Activated naive CD4-positive, alpha-beta T cell treated with anti-CD3 and anti-CD28 coated beads for 36 hours (primary cell): ENCODE data around the gene ZBTB40. TPM values are rescaled to one million over a fixed set of nuclear protein-coding genes. Genes with fewer than 3 reads are reported as not detected.

Experiments
- CTCF ChIA-PET: fragments of 350-600 bp; sonication (Branson Sonifier 250); formaldehyde crosslinking; loops from one replicate; lab custom pipeline; 2021; ENCODE audit warnings: antibody characterized with exemption; lab: Charles Lee
- DNase-seq: peaks from one replicate; pipeline ENCODE4 v3.0.0-alpha.2; 2020
- H3K27ac Mint-ChIP-seq: one replicate; pipeline ENCODE4 v1.8.0; 2021; ENCODE audit warnings: mild to moderate bottlenecking, mixed read lengths
- H3K27me3 Mint-ChIP-seq: one replicate; pipeline ENCODE4 v1.8.0; 2021; ENCODE audit warnings: low read depth, mixed read lengths
- H3K36me3 Mint-ChIP-seq: one replicate; pipeline ENCODE4 v1.8.0; 2021; ENCODE audit warnings: low read depth, mixed read lengths
- H3K4me1 Mint-ChIP-seq: one replicate; pipeline ENCODE4 v1.8.0; 2021; ENCODE audit warnings: low read depth, mixed read lengths
- H3K4me3 Mint-ChIP-seq: one replicate; pipeline ENCODE4 v1.8.0; 2021; ENCODE audit warnings: mild to moderate bottlenecking, moderate library complexity, mixed read lengths
- H3K9me3 Mint-ChIP-seq: one replicate; pipeline ENCODE4 v1.8.0; 2021; ENCODE audit warnings: mixed read lengths
- intact Hi-C: fragments of 100-400 bp; cut with micrococcal nuclease; formaldehyde crosslinking; loops from one replicate; pipeline ENCODE4 v1.15.1; 2023
- total RNA-seq, 2 experiments: library from RNA; stranded (reverse); gene quantifications; one replicate each; pipeline ENCODE4 v1.2.3, GENCODE V29; 2021

ZBTB40 gene, protein sequence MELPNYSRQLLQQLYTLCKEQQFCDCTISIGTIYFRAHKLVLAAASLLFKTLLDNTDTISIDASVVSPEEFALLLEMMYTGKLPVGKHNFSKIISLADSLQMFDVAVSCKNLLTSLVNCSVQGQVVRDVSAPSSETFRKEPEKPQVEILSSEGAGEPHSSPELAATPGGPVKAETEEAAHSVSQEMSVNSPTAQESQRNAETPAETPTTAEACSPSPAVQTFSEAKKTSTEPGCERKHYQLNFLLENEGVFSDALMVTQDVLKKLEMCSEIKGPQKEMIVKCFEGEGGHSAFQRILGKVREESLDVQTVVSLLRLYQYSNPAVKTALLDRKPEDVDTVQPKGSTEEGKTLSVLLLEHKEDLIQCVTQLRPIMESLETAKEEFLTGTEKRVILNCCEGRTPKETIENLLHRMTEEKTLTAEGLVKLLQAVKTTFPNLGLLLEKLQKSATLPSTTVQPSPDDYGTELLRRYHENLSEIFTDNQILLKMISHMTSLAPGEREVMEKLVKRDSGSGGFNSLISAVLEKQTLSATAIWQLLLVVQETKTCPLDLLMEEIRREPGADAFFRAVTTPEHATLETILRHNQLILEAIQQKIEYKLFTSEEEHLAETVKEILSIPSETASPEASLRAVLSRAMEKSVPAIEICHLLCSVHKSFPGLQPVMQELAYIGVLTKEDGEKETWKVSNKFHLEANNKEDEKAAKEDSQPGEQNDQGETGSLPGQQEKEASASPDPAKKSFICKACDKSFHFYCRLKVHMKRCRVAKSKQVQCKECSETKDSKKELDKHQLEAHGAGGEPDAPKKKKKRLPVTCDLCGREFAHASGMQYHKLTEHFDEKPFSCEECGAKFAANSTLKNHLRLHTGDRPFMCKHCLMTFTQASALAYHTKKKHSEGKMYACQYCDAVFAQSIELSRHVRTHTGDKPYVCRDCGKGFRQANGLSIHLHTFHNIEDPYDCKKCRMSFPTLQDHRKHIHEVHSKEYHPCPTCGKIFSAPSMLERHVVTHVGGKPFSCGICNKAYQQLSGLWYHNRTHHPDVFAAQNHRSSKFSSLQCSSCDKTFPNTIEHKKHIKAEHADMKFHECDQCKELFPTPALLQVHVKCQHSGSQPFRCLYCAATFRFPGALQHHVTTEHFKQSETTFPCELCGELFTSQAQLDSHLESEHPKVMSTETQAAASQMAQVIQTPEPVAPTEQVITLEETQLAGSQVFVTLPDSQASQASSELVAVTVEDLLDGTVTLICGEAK
- 10 to 100 TPM; 11.5 to 13.1 TPM for total RNA-seq

DNA sequence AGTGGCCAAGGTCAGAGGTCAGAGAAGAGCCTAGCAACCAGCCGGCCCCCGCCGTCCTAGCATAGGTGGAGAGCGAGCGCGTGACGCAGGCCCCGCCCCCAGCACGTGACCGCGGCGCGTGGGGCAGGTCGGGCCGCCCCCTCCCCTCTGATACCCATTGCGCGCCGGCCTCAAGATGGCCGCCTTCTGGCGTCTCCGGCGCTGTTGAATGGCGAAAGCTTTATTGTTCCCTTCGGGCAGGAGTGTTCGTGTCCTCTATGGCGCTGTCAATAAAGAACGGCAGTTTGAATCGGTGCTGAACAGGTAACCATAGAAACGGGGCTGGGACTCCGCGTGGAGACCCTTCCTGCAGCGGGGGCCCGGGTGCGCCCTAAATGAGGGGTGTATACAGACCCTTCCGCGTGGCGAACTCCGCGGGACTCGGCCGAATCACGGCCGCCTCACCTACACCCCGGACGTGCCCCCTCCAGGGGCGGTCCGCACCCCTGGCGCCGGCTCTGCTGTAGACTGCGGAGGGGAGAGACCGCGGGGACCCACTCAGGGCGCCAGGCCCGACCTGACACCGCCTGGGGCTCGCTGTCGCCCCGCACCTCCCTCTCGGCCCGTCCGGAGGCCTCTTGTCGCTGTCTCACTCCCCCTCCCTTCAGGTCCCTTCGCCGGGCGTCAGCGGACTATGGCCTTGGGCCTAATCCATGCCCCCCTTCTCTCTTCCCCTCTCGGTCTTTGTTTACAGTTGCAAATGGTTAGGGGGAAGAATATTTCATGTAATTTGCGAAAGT, at the start of gene ZBTB40:
ZBTB40 (plus strand) TSS at position 150 of the 779 bp plus-strand sequence. CDS start 38,098 bp downstream, outside the sequence.
- peak; percentile 96 for DNase-seq
- Mint-ChIP-seq H3K4me3 (peak within 1 kb of the TSS; percentile 85), H3K4me1 (peaks cover 35% of the 10 kb centered on the region), H3K36me3 (peaks cover 2% of the 10 kb centered on the region), H3K9me3 (no peaks in the 10 kb centered on the region), H3K27ac (peak within 1 kb of the TSS; percentile 80), H3K27me3 (no peaks in the 10 kb centered on the region)
- CTCF ChIA-PET = no interaction called here
- intact Hi-C loops = loop anchor here (1.0 to 5.0 kb wide), 4 partner anchors 24 to 670 kb away; partner anchors contain the start of genes KDM1A, TEX46 and USP48

DNA sequence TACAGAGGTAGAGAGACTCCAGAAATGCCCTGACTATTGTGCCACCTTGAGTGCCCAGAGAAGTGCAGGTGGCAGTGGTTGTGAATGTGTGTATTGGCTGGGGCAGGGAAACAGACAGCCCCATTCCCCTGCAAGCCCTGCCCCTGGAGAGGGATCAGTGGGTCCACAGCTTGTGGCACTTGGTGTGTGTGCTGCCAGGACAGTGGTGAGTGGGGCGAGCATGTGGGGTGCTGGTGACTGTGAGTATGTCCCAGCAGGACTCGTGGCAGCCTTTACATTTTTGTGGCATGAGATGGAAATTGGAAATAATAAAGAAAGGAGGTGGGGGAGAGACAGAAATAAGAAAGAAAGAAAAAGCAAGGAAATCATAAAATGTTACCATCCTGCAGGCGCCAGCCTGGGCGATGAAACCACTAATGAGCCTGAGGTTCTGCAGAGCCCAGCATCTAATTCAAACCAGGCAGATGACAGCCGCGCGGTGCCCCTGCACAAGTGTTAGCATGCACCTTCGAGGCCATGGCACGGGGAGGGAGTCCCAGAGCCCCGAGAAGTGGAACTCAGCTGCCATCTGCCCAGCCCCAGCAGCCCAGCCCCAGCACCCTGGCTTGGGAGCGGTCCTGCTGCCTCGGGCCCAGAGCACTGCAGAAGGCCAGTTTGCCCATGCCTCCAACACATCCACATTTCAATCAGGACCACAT, 49.1 kb upstream of the ZBTB40 start:
- Mint-ChIP-seq H3K27ac (no peak overlapping the region), H3K4me1 (peaks cover 14% of the 10 kb centered on the region), H3K36me3 (no peaks in the 10 kb centered on the region), H3K4me3 (no peak overlapping the region), H3K9me3 (no peaks in the 10 kb centered on the region), H3K27me3 (peaks cover 61% of the 10 kb centered on the region)
- DNase-seq = no peak
- CTCF ChIA-PET = interaction anchor here (1.0 kb wide), 1 partner anchor 13 kb away, joined by 4 read pairs; no protein-coding TSS in a partner anchor
- intact Hi-C loops = no loop called here

DNA sequence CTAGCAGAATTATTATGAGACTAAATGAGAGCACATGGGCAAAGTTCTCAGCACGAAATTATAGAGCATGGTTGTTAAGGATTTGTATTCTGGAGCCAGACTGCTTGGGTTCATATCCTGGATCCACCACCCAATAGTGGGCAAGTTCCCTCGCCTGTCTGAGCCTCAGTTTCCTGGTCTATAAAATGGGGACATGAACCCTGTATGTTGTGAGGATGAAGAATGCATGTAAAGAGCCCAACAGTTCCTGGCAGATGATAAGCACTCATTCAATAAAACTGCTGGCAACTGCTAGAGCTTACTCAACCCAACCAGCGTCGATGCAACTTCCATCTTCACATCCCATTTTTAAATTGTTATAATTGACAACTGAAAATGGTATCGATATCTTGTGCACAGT, 47.2 kb upstream of the ZBTB40 start:
- Mint-ChIP-seq H3K27me3 (peaks cover 48% of the 10 kb centered on the region), H3K9me3 (no peaks in the 10 kb centered on the region), H3K27ac (no peak overlapping the region), H3K36me3 (no peaks in the 10 kb centered on the region), H3K4me1 (no peaks in the 10 kb centered on the region), H3K4me3 (no peak overlapping the region)
- CTCF ChIA-PET = no interaction called here
- intact Hi-C loops = no loop called here
- no peak for DNase-seq

DNA sequence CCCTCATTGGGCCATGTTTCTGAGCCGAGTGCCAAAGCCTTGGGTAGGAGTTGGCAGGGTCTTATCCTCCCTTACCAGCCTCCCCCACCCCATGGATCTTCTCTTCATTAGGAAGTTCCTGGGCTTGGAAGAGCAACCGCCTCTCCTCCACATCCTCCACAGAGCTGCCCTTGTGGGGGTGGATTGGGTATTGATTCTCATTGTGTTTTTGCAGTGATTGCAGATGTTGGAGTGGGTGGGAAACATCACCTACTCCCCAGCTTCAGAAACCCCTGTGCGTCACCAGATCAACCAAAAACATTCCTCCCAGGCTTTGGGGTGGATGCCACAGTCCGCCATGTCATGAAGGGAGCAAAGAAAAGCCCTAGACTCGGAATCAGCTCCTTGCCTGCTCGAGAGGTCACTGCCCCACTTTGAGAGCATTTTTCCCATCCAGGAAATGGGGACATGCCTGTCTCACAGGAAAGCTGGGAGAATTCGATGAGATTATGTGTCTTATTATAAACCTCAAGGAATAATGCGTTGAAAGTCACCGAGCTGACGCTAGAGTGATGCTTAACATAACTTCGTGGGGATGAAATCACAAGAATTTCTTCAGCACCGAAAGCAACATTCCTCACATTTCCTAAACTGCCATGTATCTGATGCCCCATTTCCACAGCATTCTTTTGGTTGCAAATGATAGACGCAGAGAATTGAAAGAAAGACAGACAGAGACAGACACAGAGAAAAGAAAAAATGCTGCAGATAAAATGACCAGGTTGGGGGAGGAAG, 44.7 kb upstream of the ZBTB40 start:
- H3K27me3 Mint-ChIP-seq = peaks cover 30% of the 10 kb centered on the region
- H3K9me3 Mint-ChIP-seq = peaks cover 2% of the 10 kb centered on the region
- CTCF ChIA-PET = interaction anchor here (1.2 kb wide), 1 partner anchor 8 kb away, joined by 3 read pairs; no protein-coding TSS in a partner anchor
- H3K27ac Mint-ChIP-seq = no peak overlapping the region
- intact Hi-C loops = no loop called here
- no peaks in the 10 kb centered on the region for H3K36me3 Mint-ChIP-seq
- DNase-seq = no peak
- H3K4me3 Mint-ChIP-seq = no peak overlapping the region
- no peaks in the 10 kb centered on the region for H3K4me1 Mint-ChIP-seq

DNA sequence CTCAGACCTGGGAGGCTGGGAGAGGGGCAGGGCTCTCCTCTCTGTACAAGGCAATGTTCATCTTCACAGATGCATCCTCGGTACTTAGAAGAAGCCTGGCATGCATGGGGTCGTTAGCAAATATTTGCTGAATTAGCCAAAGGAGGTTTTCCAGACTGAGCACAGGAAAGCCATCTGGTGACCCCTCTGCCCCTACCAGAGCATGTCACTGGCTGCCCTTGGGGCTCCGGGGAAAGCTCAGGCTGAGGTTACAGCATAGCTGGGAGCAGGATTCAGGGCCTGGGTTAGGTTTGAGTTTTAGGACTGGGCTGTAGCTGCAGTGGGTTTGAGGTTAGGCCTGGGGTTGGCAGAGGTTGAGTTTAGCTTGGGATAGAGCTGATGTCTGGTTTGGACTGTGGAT, 43.4 kb upstream of the ZBTB40 start:
- peaks cover 25% of the 10 kb centered on the region for H3K27me3 Mint-ChIP-seq
- H3K4me1 Mint-ChIP-seq = no peaks in the 10 kb centered on the region
- DNase-seq = no peak
- H3K36me3 Mint-ChIP-seq = no peaks in the 10 kb centered on the region
- H3K9me3 Mint-ChIP-seq = peaks cover 2% of the 10 kb centered on the region
- H3K27ac Mint-ChIP-seq = no peak overlapping the region
- H3K4me3 Mint-ChIP-seq = no peak overlapping the region
- intact Hi-C loops = no loop called here
- CTCF ChIA-PET = no interaction called here

DNA sequence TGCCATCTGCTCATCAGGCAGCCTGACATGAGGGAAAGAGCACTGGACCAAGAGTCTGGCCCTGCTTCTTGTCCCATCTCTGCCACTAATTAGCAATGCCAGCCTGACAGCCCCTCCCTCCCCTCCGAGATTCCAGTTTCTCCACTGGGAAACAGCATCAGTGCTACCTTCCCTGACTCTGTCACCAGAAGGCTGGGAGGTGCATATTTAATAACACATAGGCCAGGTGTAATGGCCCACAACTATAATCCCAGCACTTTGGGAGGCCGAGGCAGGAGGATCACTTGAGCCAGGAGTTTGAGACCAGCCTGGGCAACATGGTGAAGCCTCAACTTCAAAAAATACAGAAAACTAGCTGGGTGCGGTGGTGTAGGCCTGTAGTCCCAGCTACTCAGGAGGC, 41.2 kb upstream of the ZBTB40 start:
- H3K9me3 Mint-ChIP-seq = peaks cover 2% of the 10 kb centered on the region
- peaks cover 7% of the 10 kb centered on the region for H3K27me3 Mint-ChIP-seq
- no peak overlapping the region for H3K27ac Mint-ChIP-seq
- no peak overlapping the region for H3K4me3 Mint-ChIP-seq
- intact Hi-C loops = loop anchor here (10.0 kb wide), 1 partner anchor 116 kb away; no protein-coding TSS in a partner anchor
- CTCF ChIA-PET = no interaction called here
- no peaks in the 10 kb centered on the region for H3K36me3 Mint-ChIP-seq
- no peak for DNase-seq
- H3K4me1 Mint-ChIP-seq = no peaks in the 10 kb centered on the region

DNA sequence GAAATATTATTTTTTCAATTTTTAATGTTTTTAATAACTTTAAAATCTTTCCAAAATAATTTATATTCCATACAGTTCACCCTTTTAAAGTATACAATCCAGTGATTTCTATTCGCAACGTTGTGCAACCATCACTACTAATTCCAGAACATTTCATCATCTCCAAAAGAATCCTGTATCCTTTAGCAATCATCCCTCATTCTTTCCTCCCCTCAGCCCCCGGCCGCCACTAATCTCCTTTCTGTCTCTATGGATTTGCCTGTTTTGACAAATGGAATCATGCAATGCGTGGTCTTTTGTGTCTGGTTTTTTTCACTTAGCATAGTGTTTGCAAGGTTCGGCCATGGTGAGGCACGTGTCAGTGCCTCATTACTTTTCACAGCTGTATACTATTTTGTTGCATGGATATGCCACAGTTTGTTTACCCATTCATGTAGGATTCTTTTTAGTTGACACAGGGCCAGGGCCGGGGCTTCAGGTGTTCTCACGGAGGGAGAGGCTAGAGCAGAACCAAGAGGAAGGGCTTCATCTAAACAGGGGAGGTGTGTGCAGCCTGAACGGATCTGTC, 40.6 kb upstream of the ZBTB40 start:
- Mint-ChIP-seq H3K4me3 (no peak overlapping the region), H3K9me3 (peaks cover 2% of the 10 kb centered on the region), H3K27me3 (peaks cover 7% of the 10 kb centered on the region), H3K27ac (no peak overlapping the region), H3K4me1 (no peaks in the 10 kb centered on the region), H3K36me3 (no peaks in the 10 kb centered on the region)
- DNase-seq = no peak
- CTCF ChIA-PET = no interaction called here
- intact Hi-C loops = loop anchor here (10.0 kb wide), 1 partner anchor 116 kb away; no protein-coding TSS in a partner anchor

DNA sequence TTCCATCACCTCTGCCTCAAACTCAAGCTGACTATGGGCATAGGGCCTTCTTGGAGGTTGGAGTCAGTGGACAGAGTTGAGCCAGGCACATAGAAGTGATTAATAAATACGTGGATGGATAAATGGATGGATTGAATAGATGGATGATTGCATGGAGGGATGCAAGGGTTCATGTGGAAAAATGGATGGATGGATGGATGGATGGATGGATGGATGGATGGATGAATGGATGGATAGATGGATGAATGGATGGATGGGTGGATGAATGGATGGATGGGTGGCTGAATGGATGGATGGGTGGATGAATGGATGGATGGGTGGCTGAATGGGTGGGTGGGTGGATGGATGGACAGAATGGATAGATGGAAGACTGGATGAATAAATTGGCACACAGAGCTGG, 40.1 kb upstream of the ZBTB40 start:
- DNase-seq = no peak
- peaks cover 2% of the 10 kb centered on the region for H3K9me3 Mint-ChIP-seq
- H3K4me1 Mint-ChIP-seq = no peaks in the 10 kb centered on the region
- H3K36me3 Mint-ChIP-seq = no peaks in the 10 kb centered on the region
- CTCF ChIA-PET = no interaction called here
- H3K27ac Mint-ChIP-seq = no peak overlapping the region
- intact Hi-C loops = loop anchor here (10.0 kb wide), 1 partner anchor 117 kb away; no protein-coding TSS in a partner anchor
- peaks cover 6% of the 10 kb centered on the region for H3K27me3 Mint-ChIP-seq
- H3K4me3 Mint-ChIP-seq = no peak overlapping the region

DNA sequence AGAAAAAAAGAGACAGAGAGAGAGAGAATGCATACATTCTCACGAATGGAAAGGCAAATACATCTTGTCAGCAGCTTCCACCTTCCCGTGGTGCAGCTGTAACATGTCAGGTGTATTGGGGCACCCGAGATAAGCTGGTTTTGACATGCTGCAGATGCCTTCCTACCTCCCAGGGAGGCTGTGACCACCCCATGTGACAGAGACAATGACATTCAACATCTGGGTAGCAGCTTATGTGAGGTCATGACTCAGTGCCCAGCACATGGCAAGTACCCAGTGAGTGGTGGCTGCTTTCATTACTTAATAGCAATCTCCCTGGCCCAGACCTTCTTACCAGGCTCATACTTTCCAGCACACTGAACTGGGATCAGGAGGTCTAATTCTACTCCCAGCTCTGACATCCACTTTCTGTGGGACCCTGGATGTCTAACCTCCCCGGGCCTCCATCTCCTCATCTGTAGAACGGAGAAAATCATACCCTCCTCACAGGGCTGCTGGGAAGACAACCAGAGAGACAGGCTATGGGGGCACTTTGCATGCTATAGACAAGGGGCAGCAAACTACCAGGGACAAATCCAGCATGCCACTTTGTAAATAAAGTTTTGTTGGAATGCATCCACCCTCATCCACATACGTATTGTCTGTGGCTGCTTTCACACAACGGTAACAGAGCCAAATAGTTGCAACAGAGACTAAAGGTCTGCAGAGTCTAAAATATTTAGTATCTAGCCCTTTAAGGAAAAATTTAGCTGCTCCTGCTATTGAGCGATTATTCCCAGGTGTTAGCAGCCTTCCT, 38.5 kb upstream of the ZBTB40 start:
- Mint-ChIP-seq H3K27ac (no peak overlapping the region), H3K9me3 (peaks cover 2% of the 10 kb centered on the region), H3K27me3 (peaks cover 14% of the 10 kb centered on the region), H3K4me1 (no peaks in the 10 kb centered on the region), H3K4me3 (no peak overlapping the region), H3K36me3 (no peaks in the 10 kb centered on the region)
- intact Hi-C loops = loop anchor here (10.0 kb wide), 1 partner anchor 118 kb away; no protein-coding TSS in a partner anchor
- CTCF ChIA-PET = no interaction called here
- no peak for DNase-seq
